Ascending aorta (tissue), 2 donors: Measurements from ENCODE around the gene ENAH. TPM values are rescaled to one million over a fixed set of nuclear protein-coding genes. Genes with fewer than 3 reads are reported as not detected.

Experiments used
- DNase-seq, 2 donors: peaks; one replicate each; pipeline ENCODE4 v3.0.0-alpha.2; 2019; ENCODE audit warnings: low spot score in 2 of 2
- H3K27ac ChIP-seq, 2 donors: fragments of 200-600 bp; sonication (generic); one replicate each; pipeline ENCODE4 v1.5.1; 2016 to 2017; ENCODE audit warnings: mild to moderate bottlenecking in 1 of 2
- H3K27me3 ChIP-seq: fragments of 200-600 bp; sonication (generic); one replicate; pipeline ENCODE4 v1.5.1; 2017
- H3K36me3 ChIP-seq, 2 donors: fragments of 200-600 bp; sonication (generic); one replicate each; pipeline ENCODE4 v1.5.1; 2016
- H3K4me1 ChIP-seq, 2 donors: fragments of 200-600 bp; sonication (generic); one replicate each; pipeline ENCODE4 v1.5.1; 2016 to 2017; ENCODE audit warnings: mild to moderate bottlenecking in 1 of 2
- H3K4me3 ChIP-seq, 2 donors: fragments of 200-600 bp; sonication (generic); one replicate each; pipeline ENCODE4 v1.5.1; 2016 to 2017; ENCODE audit warnings: mild to moderate bottlenecking in 1 of 2
- H3K9me3 ChIP-seq, 2 donors: fragments of 200-600 bp; sonication (generic); one replicate each; pipeline ENCODE4 v1.5.1; 2016
- CTCF ChIP-seq, 3 experiments: fragments of 200-600 bp in 2 of 3; fragments of 450-650 bp in 1 of 3; sonication (generic) in 2 of 3; IDR thresholded peaks; one replicate each; pipeline ENCODE4 v1.5.1; 2016 to 2019; ENCODE audit warnings: antibody characterized with exemption in 3 of 3, mild to moderate bottlenecking in 1 of 3, moderate library complexity in 1 of 3
- intact Hi-C: fragments of 100-400 bp; cut with DNase I; formaldehyde crosslinking; loops from one replicate; pipeline ENCODE4 v1.15.1; 2023
- total RNA-seq: library from RNA; depleted of rRNA; stranded (reverse); fragments of >200 nt; gene quantifications from one replicate; pipeline ENCODE4 v1.1.0, GENCODE V29; 2016

The ENAH gene
- total RNA-seq, 1 donor from 2014 or later: 103 TPM

GRCh38 chr1:225670806-225671733, 18.1 kb upstream of the ENAH start:
- Histone ChIP-seq H3K27ac (no peak overlapping the region), H3K4me1 (no peaks in the 10 kb centered on the region), H3K36me3 (no peaks in the 10 kb centered on the region), H3K27me3 (no peaks in the 10 kb centered on the region), H3K4me3 (no peak overlapping the region), H3K9me3 (no peaks in the 10 kb centered on the region)
- TF ChIP-seq CTCF (IDR thresholded peaks at IDR 0.05): no peak
- DNase-seq: no peak
- intact Hi-C loops: no loop called here

- intact Hi-C loops: no loop called here
- Histone ChIP-seq H3K36me3 (no peaks in the 10 kb centered on the region), H3K4me1 (no peaks in the 10 kb centered on the region), H3K27ac (no peak overlapping the region), H3K4me3 (no peak overlapping the region), H3K27me3 (no peaks in the 10 kb centered on the region), H3K9me3 (no peaks in the 10 kb centered on the region)
- TF ChIP-seq CTCF (IDR thresholded peaks at IDR 0.05): no peak
- DNase-seq: no peak
Observed at GRCh38 chr1:225670356-225670755, 17.4 kb upstream of the ENAH start.

GRCh38 chr1:225668222-225668621, 15.3 kb upstream of the ENAH start:
- DNase-seq: no peak
- Histone ChIP-seq H3K9me3 (no peaks in the 10 kb centered on the region), H3K4me3 (no peak overlapping the region), H3K36me3 (no peaks in the 10 kb centered on the region), H3K27ac (no peak overlapping the region), H3K27me3 (no peaks in the 10 kb centered on the region), H3K4me1 (no peaks in the 10 kb centered on the region)
- no peak for TF ChIP-seq CTCF (IDR thresholded peaks at IDR 0.05)
- intact Hi-C loops: no loop called here

GRCh38 chr1:225667362-225667761, 14.4 kb upstream of the ENAH start:
- H3K27ac ChIP-seq: no peak overlapping the region
- intact Hi-C loops: no loop called here
- no peaks in the 10 kb centered on the region for H3K9me3 ChIP-seq

GRCh38 chr1:225666495-225666894, 13.6 kb upstream of the ENAH start:
- no peaks in the 10 kb centered on the region for H3K9me3 ChIP-seq
- no peaks in the 10 kb centered on the region for H3K36me3 ChIP-seq
- no peak overlapping the region for H3K4me3 ChIP-seq
- DNase-seq: no peak
- H3K4me1 ChIP-seq: peaks cover 0 to 12% of the 10 kb centered on the region in 2 donors
- intact Hi-C loops: no loop called here
- no peak overlapping the region for H3K27ac ChIP-seq
- no peaks in the 10 kb centered on the region for H3K27me3 ChIP-seq
- no peak for TF ChIP-seq CTCF (IDR thresholded peaks at IDR 0.05)

More at GRCh38 chr1:225667362-225667761, 14.4 kb upstream of the ENAH start:
- H3K27me3 ChIP-seq: no peaks in the 10 kb centered on the region
- no peaks in the 10 kb centered on the region for H3K36me3 ChIP-seq
- no peak for TF ChIP-seq CTCF (IDR thresholded peaks at IDR 0.05)
- DNase-seq: no peak
- no peak overlapping the region for H3K4me3 ChIP-seq
- H3K4me1 ChIP-seq: peaks cover 0 to 3% of the 10 kb centered on the region in 2 donors
